ENCODE results near the gene MAPKAP1.

The MAPKAP1 gene

GRCh38 chr9:125470767-125471580 is 236.0 kb downstream of the MAPKAP1 start:
- H3K9ac ChIP-seq (ENCODE audit: low read length) = no peak overlapping the region
- no peaks in the 10 kb centered on the region for H3F3A ChIP-seq (ENCODE audit: insufficient read depth, low read length)
- no peak overlapping the region for H3K4me2 ChIP-seq (ENCODE audit: low read length)
- TF ChIP-seq EZH2 (IDR thresholded peaks at IDR 0.05; ENCODE audit: borderline replicate concordance, low read length) (no peak), CTCF (IDR thresholded peaks at IDR 0.05; ENCODE audit: low read length) (no peak)
- H3K36me3 ChIP-seq (ENCODE audit: insufficient read depth, low read length) = no peaks in the 10 kb centered on the region
- no peaks in the 10 kb centered on the region for H3K9me3 ChIP-seq (ENCODE audit: low read length)
- no peaks in the 10 kb centered on the region for H3K79me2 ChIP-seq (ENCODE audit: insufficient read depth, low read length)
- H3K4me3 ChIP-seq (ENCODE audit: low read depth, low read length, poor library complexity, severe bottlenecking) = no peak overlapping the region
- no peak overlapping the region for H3K27ac ChIP-seq (ENCODE audit: low read depth, low read length, poor library complexity, severe bottlenecking)
- no peak overlapping the region for H2AFZ ChIP-seq (ENCODE audit: low read length)
- no peaks in the 10 kb centered on the region for H3K9me2 ChIP-seq (ENCODE audit: low read depth, low read length)
- no peaks in the 10 kb centered on the region for H3K4me1 ChIP-seq (ENCODE audit: insufficient read depth, low read length, severe bottlenecking)
- no peaks in the 10 kb centered on the region for H4K20me1 ChIP-seq (ENCODE audit: insufficient read depth, low read length)
- no peaks in the 10 kb centered on the region for H3K27me3 ChIP-seq (ENCODE audit: insufficient read depth, low read length)

GRCh38 chr9:125470189-125470588 is 236.8 kb downstream of the MAPKAP1 start:
- Histone ChIP-seq H4K20me1 (ENCODE audit: insufficient read depth, low read length) (no peaks in the 10 kb centered on the region), H3K4me3 (ENCODE audit: low read depth, low read length, poor library complexity, severe bottlenecking) (no peak overlapping the region), H3K9ac (ENCODE audit: low read length) (no peak overlapping the region), H3K9me3 (ENCODE audit: low read length) (no peaks in the 10 kb centered on the region), H2AFZ (ENCODE audit: low read length) (no peak overlapping the region), H3K27ac (ENCODE audit: low read depth, low read length, poor library complexity, severe bottlenecking) (no peak overlapping the region), H3K4me2 (ENCODE audit: low read length) (no peak overlapping the region), H3K27me3 (ENCODE audit: insufficient read depth, low read length) (no peaks in the 10 kb centered on the region), H3F3A (ENCODE audit: insufficient read depth, low read length) (no peaks in the 10 kb centered on the region), H3K36me3 (ENCODE audit: insufficient read depth, low read length) (no peaks in the 10 kb centered on the region), H3K79me2 (ENCODE audit: insufficient read depth, low read length) (no peaks in the 10 kb centered on the region), H3K4me1 (ENCODE audit: insufficient read depth, low read length, severe bottlenecking) (no peaks in the 10 kb centered on the region), H3K9me2 (ENCODE audit: low read depth, low read length) (no peaks in the 10 kb centered on the region)
- TF ChIP-seq EZH2 (IDR thresholded peaks at IDR 0.05; ENCODE audit: borderline replicate concordance, low read length) (no peak), CTCF (IDR thresholded peaks at IDR 0.05; ENCODE audit: low read length) (no peak)

- Histone ChIP-seq H3K4me2 (ENCODE audit: low read length) (no peak overlapping the region), H3K27ac (ENCODE audit: low read depth, low read length, poor library complexity, severe bottlenecking) (no peak overlapping the region), H3F3A (ENCODE audit: insufficient read depth, low read length) (no peaks in the 10 kb centered on the region), H3K79me2 (ENCODE audit: insufficient read depth, low read length) (no peaks in the 10 kb centered on the region), H4K20me1 (ENCODE audit: insufficient read depth, low read length) (no peaks in the 10 kb centered on the region), H3K27me3 (ENCODE audit: insufficient read depth, low read length) (no peaks in the 10 kb centered on the region), H3K4me1 (ENCODE audit: insufficient read depth, low read length, severe bottlenecking) (no peaks in the 10 kb centered on the region), H2AFZ (ENCODE audit: low read length) (no peak overlapping the region), H3K9me3 (ENCODE audit: low read length) (no peaks in the 10 kb centered on the region), H3K9ac (ENCODE audit: low read length) (no peak overlapping the region), H3K36me3 (ENCODE audit: insufficient read depth, low read length) (no peaks in the 10 kb centered on the region), H3K4me3 (ENCODE audit: low read depth, low read length, poor library complexity, severe bottlenecking) (no peak overlapping the region), H3K9me2 (ENCODE audit: low read depth, low read length) (no peaks in the 10 kb centered on the region)
- no peak for TF ChIP-seq EZH2 (IDR thresholded peaks at IDR 0.05; ENCODE audit: borderline replicate concordance, low read length)
- TF ChIP-seq CTCF (IDR thresholded peaks at IDR 0.05; ENCODE audit: low read length) = no peak
Observed at GRCh38 chr9:125468646-125469045, 238.4 kb downstream of the MAPKAP1 start.
